ENCODE results near the gene PITPNC1. TPM values are rescaled to one million over a fixed set of nuclear protein-coding genes. Genes with fewer than 3 reads are reported as not detected.
A peak's percentile ranks its signal among the peaks of the same experiment; 100 is the strongest.
"Not testable (repeated sequence)": the region's sequence is repeated elsewhere in the genome, so short reads cannot be mapped to it uniquely, and the experiment has no call there.

The PITPNC1 gene
- total RNA-seq, 1 experiment from 2014 or later = 40.1 TPM

DNA sequence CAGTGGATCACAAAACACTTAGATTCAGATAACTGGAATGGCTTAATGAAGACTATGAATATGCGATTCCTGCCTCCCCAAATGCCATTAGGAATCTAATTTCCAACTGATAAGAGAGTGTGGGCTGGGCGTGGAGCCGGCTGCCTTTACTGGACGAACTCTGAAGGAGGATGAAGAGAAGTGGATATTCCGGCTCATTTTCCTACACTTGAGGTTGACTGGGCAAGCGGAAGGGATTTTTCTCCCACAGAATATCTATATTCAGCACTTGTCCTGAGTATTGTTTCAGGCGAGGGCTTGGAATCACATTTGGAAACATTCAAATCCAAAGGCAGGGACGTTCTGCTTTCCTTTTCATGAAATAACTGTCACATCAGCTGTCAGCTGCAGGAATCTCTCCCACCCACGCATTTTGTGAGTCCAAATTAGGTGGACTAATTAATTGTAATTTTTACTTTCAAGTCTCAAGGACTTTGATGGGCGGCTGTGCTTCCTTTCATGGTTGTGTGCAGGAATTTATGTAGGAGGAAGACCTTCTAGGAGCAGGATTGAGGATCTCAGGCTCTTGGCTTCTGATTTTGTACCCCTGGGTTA lies 138.5 kb downstream of the PITPNC1 start:
- CTCF ChIA-PET = no interaction called here

DNA sequence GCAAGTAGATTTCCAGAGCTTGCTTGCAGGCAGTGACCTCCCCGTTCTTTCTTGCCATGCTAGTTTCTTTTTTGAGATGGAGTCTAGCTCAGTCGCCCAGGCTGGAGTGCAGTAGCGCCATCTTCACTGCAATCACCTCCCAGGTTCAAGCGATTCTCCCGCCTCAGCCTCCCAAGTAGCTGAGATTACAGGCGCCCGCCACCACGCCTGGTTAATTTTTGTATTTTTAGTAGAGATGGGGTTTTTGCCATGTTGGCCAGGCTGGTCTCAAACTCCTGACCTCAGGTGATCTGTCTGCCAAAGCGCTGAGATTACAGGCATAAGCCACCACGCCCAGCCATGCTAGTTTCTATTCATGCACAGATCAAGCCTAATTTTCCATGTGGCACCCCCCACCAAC lies 139.5 kb downstream of the PITPNC1 start:
- H3K4me1 Mint-ChIP-seq (ENCODE audit: insufficient read depth, unreplicated experiment); H3K27me3 Mint-ChIP-seq (ENCODE audit: insufficient read depth, unreplicated experiment); BruUV-seq (replicated peaks); CTCF ChIA-PET; H3K4me3 Mint-ChIP-seq (ENCODE audit: unreplicated experiment); POLR2A ChIA-PET; intact Hi-C loops (cut with micrococcal nuclease); H3K27ac Mint-ChIP-seq (ENCODE audit: low read depth, unreplicated experiment); H3K9me3 Mint-ChIP-seq (ENCODE audit: unreplicated experiment); H3K36me3 Mint-ChIP-seq (ENCODE audit: insufficient read depth, unreplicated experiment); DNase-seq (ENCODE audit: unreplicated experiment): not testable (repeated sequence)

More for the DNA sequence above, 138.5 kb downstream of the PITPNC1 start:
- intact Hi-C loops (cut with micrococcal nuclease) = no loop called here
- Mint-ChIP-seq H3K4me3 (ENCODE audit: unreplicated experiment) (no peak overlapping the region), H3K4me1 (ENCODE audit: insufficient read depth, unreplicated experiment) (no peaks in the 10 kb centered on the region), H3K9me3 (ENCODE audit: unreplicated experiment) (no peaks in the 10 kb centered on the region), H3K27me3 (ENCODE audit: insufficient read depth, unreplicated experiment) (no peaks in the 10 kb centered on the region), H3K36me3 (ENCODE audit: insufficient read depth, unreplicated experiment) (no peaks in the 10 kb centered on the region), H3K27ac (ENCODE audit: low read depth, unreplicated experiment) (no peak overlapping the region)
- POLR2A ChIA-PET = no interaction called here
- TF ChIP-seq, protein P1, sequence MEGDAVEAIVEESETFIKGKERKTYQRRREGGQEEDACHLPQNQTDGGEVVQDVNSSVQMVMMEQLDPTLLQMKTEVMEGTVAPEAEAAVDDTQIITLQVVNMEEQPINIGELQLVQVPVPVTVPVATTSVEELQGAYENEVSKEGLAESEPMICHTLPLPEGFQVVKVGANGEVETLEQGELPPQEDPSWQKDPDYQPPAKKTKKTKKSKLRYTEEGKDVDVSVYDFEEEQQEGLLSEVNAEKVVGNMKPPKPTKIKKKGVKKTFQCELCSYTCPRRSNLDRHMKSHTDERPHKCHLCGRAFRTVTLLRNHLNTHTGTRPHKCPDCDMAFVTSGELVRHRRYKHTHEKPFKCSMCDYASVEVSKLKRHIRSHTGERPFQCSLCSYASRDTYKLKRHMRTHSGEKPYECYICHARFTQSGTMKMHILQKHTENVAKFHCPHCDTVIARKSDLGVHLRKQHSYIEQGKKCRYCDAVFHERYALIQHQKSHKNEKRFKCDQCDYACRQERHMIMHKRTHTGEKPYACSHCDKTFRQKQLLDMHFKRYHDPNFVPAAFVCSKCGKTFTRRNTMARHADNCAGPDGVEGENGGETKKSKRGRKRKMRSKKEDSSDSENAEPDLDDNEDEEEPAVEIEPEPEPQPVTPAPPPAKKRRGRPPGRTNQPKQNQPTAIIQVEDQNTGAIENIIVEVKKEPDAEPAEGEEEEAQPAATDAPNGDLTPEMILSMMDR (IDR thresholded peaks at IDR 0.05; ENCODE audit: unreplicated experiment) = no peak
- BruUV-seq (replicated peaks) = no TSS peak
- no peak for DNase-seq (ENCODE audit: unreplicated experiment)

DNA sequence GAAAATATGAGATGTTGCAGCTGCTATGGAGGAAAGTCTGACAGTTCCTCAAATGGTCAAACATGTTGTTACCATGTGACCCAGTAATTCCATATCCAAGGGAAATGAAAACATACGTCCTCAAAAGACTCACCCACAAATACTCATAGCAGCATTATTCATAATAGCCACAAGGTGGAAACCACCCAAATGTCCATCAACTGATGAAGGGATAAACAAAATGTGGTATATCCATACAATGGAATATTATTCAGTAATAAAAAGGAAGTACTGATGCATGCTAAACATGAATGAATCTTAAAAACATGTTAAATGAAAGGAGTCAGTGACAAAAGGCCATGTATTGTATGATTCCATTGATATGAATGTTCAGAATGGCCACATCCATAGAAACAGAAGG lies 140.2 kb downstream of the PITPNC1 start:
- DNase-seq (ENCODE audit: unreplicated experiment) = no peak
- no peak overlapping the region for H3K27ac Mint-ChIP-seq (ENCODE audit: low read depth, unreplicated experiment)
- POLR2A ChIA-PET = no interaction called here
- intact Hi-C loops (cut with micrococcal nuclease) = no loop called here
- no TSS peak for BruUV-seq (replicated peaks)
- H3K27me3 Mint-ChIP-seq (ENCODE audit: insufficient read depth, unreplicated experiment) = no peaks in the 10 kb centered on the region
- no peaks in the 10 kb centered on the region for H3K9me3 Mint-ChIP-seq (ENCODE audit: unreplicated experiment)
- H3K4me3 Mint-ChIP-seq (ENCODE audit: unreplicated experiment) = peak overlapping the region; percentile 10
- H3K36me3 Mint-ChIP-seq (ENCODE audit: insufficient read depth, unreplicated experiment) = no peaks in the 10 kb centered on the region
- TF ChIP-seq, protein P1 (IDR thresholded peaks at IDR 0.05; ENCODE audit: unreplicated experiment) = no peak
- CTCF ChIA-PET = no interaction called here
- H3K4me1 Mint-ChIP-seq (ENCODE audit: insufficient read depth, unreplicated experiment) = no peaks in the 10 kb centered on the region

DNA sequence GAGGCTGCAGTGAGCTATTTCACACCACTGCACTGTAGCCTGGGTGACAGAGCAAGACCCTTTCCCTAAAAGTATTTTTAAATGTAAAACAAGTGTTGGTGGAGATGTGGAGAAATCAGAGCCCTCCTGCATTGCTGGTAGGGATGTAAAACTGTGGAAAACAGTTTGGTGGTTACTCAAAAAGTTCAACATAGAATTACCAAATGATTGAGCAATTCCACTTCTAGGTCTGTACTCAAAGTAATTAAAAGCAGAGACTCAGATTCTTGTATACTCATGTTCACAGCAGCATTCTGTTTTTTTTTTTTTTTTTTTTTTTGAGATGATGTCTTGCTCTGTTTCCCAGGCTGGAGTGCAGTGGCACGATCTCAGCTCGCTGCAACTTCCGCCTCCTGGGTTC lies 141.8 kb downstream of the PITPNC1 start:
- no peaks in the 10 kb centered on the region for H3K36me3 Mint-ChIP-seq (ENCODE audit: insufficient read depth, unreplicated experiment)
- TF ChIP-seq, protein P1 (IDR thresholded peaks at IDR 0.05; ENCODE audit: unreplicated experiment) = no peak
- ChIA-PET POLR2A (no interaction called here), CTCF (no interaction called here)
- DNase-seq (ENCODE audit: unreplicated experiment) = no peak
- H3K27me3 Mint-ChIP-seq (ENCODE audit: insufficient read depth, unreplicated experiment) = no peaks in the 10 kb centered on the region
- H3K4me3 Mint-ChIP-seq (ENCODE audit: unreplicated experiment) = no peak overlapping the region
- no peaks in the 10 kb centered on the region for H3K9me3 Mint-ChIP-seq (ENCODE audit: unreplicated experiment)
- no peaks in the 10 kb centered on the region for H3K4me1 Mint-ChIP-seq (ENCODE audit: insufficient read depth, unreplicated experiment)
- intact Hi-C loops (cut with micrococcal nuclease) = no loop called here
- H3K27ac Mint-ChIP-seq (ENCODE audit: low read depth, unreplicated experiment) = no peak overlapping the region
- no TSS peak for BruUV-seq (replicated peaks)

DNA sequence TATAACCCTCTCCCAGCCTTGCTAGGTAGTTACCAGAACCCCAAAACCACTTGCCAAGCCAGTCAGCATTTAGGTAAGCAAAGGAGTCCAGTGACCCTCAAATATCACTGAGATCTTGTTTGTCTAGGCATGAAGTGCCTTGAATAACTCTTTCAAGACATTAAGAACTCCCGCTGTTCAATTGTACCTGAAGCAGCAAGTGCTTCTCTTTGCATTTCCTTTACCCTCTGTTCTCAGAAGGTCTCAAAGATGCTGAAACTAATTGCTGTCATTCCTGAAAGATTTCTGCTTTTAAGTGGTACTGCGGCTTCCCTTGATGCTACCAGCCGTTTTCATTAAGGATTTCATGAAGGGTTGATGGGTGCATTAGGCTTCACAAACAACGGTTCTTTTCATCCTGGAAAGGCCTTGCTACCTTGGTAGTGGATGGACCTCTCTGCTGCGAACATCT lies 142.7 kb downstream of the PITPNC1 start:
- TF ChIP-seq, protein P1 (IDR thresholded peaks at IDR 0.05; ENCODE audit: unreplicated experiment) = no peak
- ChIA-PET POLR2A (no interaction called here), CTCF (no interaction called here)
- DNase-seq (ENCODE audit: unreplicated experiment) = no peak
- H3K36me3 Mint-ChIP-seq (ENCODE audit: insufficient read depth, unreplicated experiment) = no peaks in the 10 kb centered on the region
- intact Hi-C loops (cut with micrococcal nuclease) = no loop called here
- BruUV-seq (replicated peaks) = no TSS peak
- no peaks in the 10 kb centered on the region for H3K27me3 Mint-ChIP-seq (ENCODE audit: insufficient read depth, unreplicated experiment)
- H3K4me1 Mint-ChIP-seq (ENCODE audit: insufficient read depth, unreplicated experiment) = no peaks in the 10 kb centered on the region
- no peak overlapping the region for H3K27ac Mint-ChIP-seq (ENCODE audit: low read depth, unreplicated experiment)
- H3K4me3 Mint-ChIP-seq (ENCODE audit: unreplicated experiment) = no peak overlapping the region
- no peaks in the 10 kb centered on the region for H3K9me3 Mint-ChIP-seq (ENCODE audit: unreplicated experiment)

Measured in MCF 10A (cell line).